Activated CD8-positive, alpha-beta T cell treated with anti-CD3 and anti-CD28 coated beads for 36 hours (primary cell): ENCODE results near the gene RSPO3. TPM values are rescaled to one million over a fixed set of nuclear protein-coding genes. Genes with fewer than 3 reads are reported as not detected.
"Not testable (repeated sequence)": the region's sequence is repeated elsewhere in the genome, so short reads cannot be mapped to it uniquely, and the experiment has no call there.

Experiments
- ATAC-seq: fragments of 200-7000 bp; cut with Tn5 transposase; one replicate; pipeline ENCODE4 v1.10.0; 2021; ENCODE audit warnings: mild to moderate bottlenecking, moderate library complexity
- CTCF ChIA-PET: fragments of 350-600 bp; sonication (Branson Sonifier 250); formaldehyde crosslinking; loops from one replicate; lab custom pipeline; 2021; ENCODE audit warnings: antibody characterized with exemption; lab: Charles Lee
- POLR2A ChIA-PET: fragments of 350-600 bp; sonication (Branson Sonifier 250); formaldehyde crosslinking; loops from one replicate; lab custom pipeline; 2021; ENCODE audit warnings: antibody characterized with exemption; lab: Charles Lee
- DNase-seq: peaks from one replicate; pipeline ENCODE4 v3.0.0-alpha.2; 2020
- H3K27ac Mint-ChIP-seq: one replicate; pipeline ENCODE4 v1.8.0; 2021; ENCODE audit warnings: mild to moderate bottlenecking, mixed read lengths
- H3K27me3 Mint-ChIP-seq: one replicate; pipeline ENCODE4 v1.8.0; 2021; ENCODE audit warnings: mixed read lengths
- H3K36me3 Mint-ChIP-seq: one replicate; pipeline ENCODE4 v1.8.0; 2021; ENCODE audit warnings: low read depth, mixed read lengths
- H3K4me1 Mint-ChIP-seq: one replicate; pipeline ENCODE4 v1.8.0; 2021; ENCODE audit warnings: low read depth, mixed read lengths
- H3K4me3 Mint-ChIP-seq: one replicate; pipeline ENCODE4 v1.8.0; 2021; ENCODE audit warnings: mild to moderate bottlenecking, moderate library complexity, mixed read lengths
- H3K9me3 Mint-ChIP-seq: one replicate; pipeline ENCODE4 v1.8.0; 2021; ENCODE audit warnings: mixed read lengths
- intact Hi-C: fragments of 100-400 bp; cut with micrococcal nuclease; formaldehyde crosslinking; loops from one replicate; pipeline ENCODE4 v1.10.0; 2022
- total RNA-seq, 2 experiments: library from RNA; stranded (reverse); gene quantifications; one replicate each; pipeline ENCODE4 v1.2.3, GENCODE V29; 2021
- TF ChIP-seq, protein P1 (sequence below): fragments of 200-600 bp; IDR thresholded peaks from one replicate; pipeline ENCODE4 v1.8.0; 2022; ENCODE audit warnings: antibody characterized with exemption, mild to moderate bottlenecking

The RSPO3 gene
- total RNA-seq, 2 experiments from 2014 or later = not detected

DNA sequence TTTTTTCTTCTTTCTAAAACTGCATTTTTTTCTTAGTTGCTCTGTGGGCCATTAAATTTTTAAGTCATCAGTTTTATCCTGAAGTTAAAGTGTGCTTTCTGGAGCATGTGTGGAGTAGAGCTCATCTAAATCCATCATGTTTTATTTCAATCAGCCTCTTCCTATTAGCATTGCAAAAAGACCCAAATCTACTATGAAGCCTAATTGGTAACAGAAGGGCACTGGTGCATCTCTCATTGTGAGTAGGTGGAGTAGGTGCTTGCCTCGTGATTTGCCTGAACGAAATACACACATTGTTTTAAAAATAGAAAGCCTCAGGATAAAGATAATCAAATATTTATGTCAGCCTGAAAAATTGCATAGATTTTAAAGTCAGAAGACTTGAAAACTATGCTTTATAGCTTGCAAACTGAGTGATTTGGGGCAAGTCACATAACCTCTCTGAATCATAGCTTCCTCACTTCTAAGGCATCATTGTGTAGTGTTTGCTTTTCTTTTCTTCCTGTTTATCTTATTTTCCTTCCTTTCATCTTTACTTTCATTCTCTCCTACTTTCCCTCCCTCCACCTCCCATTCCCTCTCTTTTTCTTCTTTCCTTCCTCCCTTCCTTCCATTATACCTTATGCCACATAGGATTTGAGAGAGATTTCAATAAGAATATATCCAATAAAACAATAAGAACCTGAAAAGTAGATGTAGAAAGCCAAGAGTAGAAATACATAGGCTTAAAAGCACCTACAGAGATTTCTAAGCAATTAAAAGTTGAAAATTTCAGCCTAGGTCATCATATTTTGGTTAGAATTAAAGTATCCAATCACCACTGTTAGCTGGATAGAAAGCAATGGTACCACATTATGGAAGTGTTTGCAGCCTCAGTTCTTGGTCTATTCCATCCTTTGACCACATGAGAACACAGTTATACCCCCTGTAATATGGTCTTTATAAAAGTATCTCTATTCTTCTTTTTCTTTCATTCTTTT lies 98.6 kb downstream of the RSPO3 start:
- CTCF ChIA-PET = no interaction called here
- intact Hi-C loops = no loop called here
- Mint-ChIP-seq H3K9me3 (no peaks in the 10 kb centered on the region), H3K36me3 (no peaks in the 10 kb centered on the region), H3K27me3 (peaks cover 14% of the 10 kb centered on the region), H3K27ac (no peak overlapping the region), H3K4me3 (no peak overlapping the region), H3K4me1 (no peaks in the 10 kb centered on the region)
- POLR2A ChIA-PET = no interaction called here
- ATAC-seq (no peak), DNase-seq (no peak)
- TF ChIP-seq, protein P1, sequence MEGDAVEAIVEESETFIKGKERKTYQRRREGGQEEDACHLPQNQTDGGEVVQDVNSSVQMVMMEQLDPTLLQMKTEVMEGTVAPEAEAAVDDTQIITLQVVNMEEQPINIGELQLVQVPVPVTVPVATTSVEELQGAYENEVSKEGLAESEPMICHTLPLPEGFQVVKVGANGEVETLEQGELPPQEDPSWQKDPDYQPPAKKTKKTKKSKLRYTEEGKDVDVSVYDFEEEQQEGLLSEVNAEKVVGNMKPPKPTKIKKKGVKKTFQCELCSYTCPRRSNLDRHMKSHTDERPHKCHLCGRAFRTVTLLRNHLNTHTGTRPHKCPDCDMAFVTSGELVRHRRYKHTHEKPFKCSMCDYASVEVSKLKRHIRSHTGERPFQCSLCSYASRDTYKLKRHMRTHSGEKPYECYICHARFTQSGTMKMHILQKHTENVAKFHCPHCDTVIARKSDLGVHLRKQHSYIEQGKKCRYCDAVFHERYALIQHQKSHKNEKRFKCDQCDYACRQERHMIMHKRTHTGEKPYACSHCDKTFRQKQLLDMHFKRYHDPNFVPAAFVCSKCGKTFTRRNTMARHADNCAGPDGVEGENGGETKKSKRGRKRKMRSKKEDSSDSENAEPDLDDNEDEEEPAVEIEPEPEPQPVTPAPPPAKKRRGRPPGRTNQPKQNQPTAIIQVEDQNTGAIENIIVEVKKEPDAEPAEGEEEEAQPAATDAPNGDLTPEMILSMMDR = no peak

DNA sequence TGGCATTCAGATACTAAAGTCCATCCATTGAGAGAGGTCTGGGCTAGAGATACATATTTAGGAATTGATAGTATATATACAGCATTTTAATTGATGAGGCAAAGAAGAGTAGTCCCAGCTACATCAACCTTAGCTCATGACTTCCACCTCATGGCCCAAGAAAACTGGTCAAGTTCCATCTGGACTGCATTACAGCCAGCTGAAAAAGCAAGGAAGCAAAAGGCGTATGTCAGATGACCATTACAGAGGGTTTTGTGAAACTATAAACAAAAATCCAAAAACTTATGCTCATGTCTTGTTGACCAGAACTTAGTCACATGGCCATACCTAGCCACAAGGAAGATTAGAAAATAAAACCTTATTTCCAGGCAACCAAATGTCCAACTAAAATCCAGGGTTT lies 101.4 kb downstream of the RSPO3 start:
- DNase-seq (no peak), ATAC-seq (no peak)
- no peaks in the 10 kb centered on the region for H3K4me1 Mint-ChIP-seq
- H3K36me3 Mint-ChIP-seq = no peaks in the 10 kb centered on the region
- no peaks in the 10 kb centered on the region for H3K9me3 Mint-ChIP-seq
- POLR2A ChIA-PET = no interaction called here
- TF ChIP-seq, protein P1 = no peak
- H3K4me3 Mint-ChIP-seq = no peak overlapping the region
- no peak overlapping the region for H3K27ac Mint-ChIP-seq
- intact Hi-C loops = no loop called here
- CTCF ChIA-PET = no interaction called here
- peaks cover 16% of the 10 kb centered on the region for H3K27me3 Mint-ChIP-seq

DNA sequence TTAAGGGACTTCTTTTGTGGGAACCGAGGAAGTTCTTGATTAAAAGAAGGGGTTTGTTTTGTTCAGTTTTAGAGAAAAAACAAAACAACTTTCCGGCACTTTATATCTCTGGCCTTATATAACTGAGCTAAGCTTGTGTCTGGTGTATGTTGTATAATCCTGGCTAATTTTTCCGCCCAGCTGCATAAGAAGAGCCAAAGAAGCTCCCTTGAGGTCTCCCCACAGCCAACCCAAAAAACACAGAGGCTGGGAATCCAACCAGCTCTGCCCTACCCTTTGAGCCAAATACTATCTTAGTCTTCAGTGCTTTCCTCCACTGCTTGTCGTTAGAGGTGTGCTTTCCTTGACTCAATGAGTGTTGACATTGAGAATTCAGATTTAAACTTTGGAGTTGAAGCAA lies 102.7 kb downstream of the RSPO3 start:
- Mint-ChIP-seq H3K4me1 (no peaks in the 10 kb centered on the region), H3K9me3 (no peaks in the 10 kb centered on the region), H3K27ac (no peak overlapping the region), H3K27me3 (peaks cover 16% of the 10 kb centered on the region), H3K36me3 (no peaks in the 10 kb centered on the region), H3K4me3 (no peak overlapping the region)
- CTCF ChIA-PET = no interaction called here
- no peak for ATAC-seq
- no peak for DNase-seq
- intact Hi-C loops = no loop called here
- POLR2A ChIA-PET = no interaction called here
- TF ChIP-seq, protein P1 = no peak

DNA sequence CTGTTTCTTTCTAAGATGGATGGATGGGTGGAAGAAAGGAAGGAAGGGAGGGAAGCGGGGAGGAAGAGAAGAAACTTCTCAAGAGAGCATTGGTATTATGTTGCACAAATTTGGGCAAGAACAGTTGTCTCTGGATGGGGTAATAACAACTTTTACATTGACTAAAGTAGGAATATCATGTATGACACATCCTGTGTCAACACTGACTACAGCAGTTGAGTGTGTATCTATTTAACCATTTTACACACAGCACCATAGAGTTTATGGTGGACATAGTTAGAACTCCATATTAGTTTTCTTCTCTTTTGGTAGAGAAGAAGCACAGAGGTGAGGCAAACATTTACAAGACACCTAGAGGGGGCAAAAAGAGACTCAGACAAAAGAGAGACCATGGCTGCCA lies 103.9 kb downstream of the RSPO3 start:
- Mint-ChIP-seq H3K36me3 (no peaks in the 10 kb centered on the region), H3K4me1 (no peaks in the 10 kb centered on the region), H3K4me3 (no peak overlapping the region), H3K27ac (no peak overlapping the region), H3K27me3 (peaks cover 13% of the 10 kb centered on the region), H3K9me3 (no peaks in the 10 kb centered on the region)
- ATAC-seq = no peak
- intact Hi-C loops = no loop called here
- ChIA-PET POLR2A (no interaction called here), CTCF (no interaction called here)
- TF ChIP-seq, protein P1 = no peak
- DNase-seq = no peak

DNA sequence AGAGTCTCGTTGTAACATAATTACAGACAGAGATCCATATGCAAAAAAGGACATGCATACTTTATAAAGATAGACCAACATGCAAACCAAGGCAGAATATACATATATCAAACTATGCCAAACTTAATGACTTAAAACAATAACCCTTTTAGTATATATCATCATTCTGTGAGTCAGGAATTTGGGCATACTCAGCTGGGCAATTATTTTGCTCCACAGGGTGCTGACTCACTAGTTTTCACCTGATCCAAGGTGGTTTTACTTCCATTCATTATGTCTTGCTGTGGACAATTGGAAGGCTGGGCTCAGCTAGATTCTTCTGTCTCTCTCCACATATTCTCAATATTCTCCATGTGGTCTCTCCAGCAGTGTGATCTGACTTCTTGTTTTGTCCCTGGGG lies 107.0 kb downstream of the RSPO3 start:
- H3K9me3 Mint-ChIP-seq = peaks cover 4% of the 10 kb centered on the region
- DNase-seq (no peak), ATAC-seq (no peak)
- H3K27ac Mint-ChIP-seq = no peak overlapping the region
- intact Hi-C loops = no loop called here
- H3K4me1 Mint-ChIP-seq = no peaks in the 10 kb centered on the region
- ChIA-PET CTCF (no interaction called here), POLR2A (no interaction called here)
- peaks cover 13% of the 10 kb centered on the region for H3K27me3 Mint-ChIP-seq
- TF ChIP-seq, protein P1 = no peak
- no peak overlapping the region for H3K4me3 Mint-ChIP-seq
- H3K36me3 Mint-ChIP-seq = no peaks in the 10 kb centered on the region

DNA sequence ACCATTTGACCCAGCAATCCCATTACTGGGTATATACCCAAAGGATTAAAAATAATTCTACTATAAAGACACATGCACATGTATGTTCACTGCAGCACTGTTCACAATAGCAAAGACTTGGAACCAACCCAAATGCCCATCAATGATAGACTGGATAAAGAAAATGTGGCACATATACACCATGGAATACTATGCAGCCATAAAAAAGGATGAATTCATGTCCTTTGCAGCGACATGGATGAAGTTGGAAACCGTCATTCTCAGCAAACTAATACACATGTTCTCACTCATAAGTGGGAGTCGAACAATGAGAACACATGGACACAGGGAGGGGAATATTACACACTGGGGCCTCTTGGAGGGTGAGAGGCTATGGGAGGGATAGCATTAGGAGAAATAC lies 115.3 kb downstream of the RSPO3 start:
- H3K27ac Mint-ChIP-seq, H3K36me3 Mint-ChIP-seq, H3K4me3 Mint-ChIP-seq, ATAC-seq, intact Hi-C loops, DNase-seq, CTCF ChIA-PET, H3K27me3 Mint-ChIP-seq, POLR2A ChIA-PET, H3K4me1 Mint-ChIP-seq: not testable (repeated sequence)
- H3K9me3 Mint-ChIP-seq = peaks cover 15% of the 10 kb centered on the region
